ENCODE results near the gene BTD. TPM values are rescaled to one million over a fixed set of nuclear protein-coding genes. Genes with fewer than 3 reads are reported as not detected.

BTD gene
- total RNA-seq, 1 experiment from 2014 or later, result 7.2 TPM

- intact Hi-C loops (cut with micrococcal nuclease), result no loop called here
- ChIA-PET CTCF (interaction anchor here (0.6 kb wide), 1 partner anchor 35 kb away, joined by 5 read pairs; no protein-coding TSS in a partner anchor), POLR2A (no interaction called here)
- Mint-ChIP-seq H3K27me3 (ENCODE audit: insufficient read depth, unreplicated experiment) (no peaks in the 10 kb centered on the region), H3K27ac (ENCODE audit: low read depth, unreplicated experiment) (no peak overlapping the region), H3K4me1 (ENCODE audit: insufficient read depth, unreplicated experiment) (no peaks in the 10 kb centered on the region), H3K9me3 (ENCODE audit: unreplicated experiment) (peaks cover 17% of the 10 kb centered on the region), H3K36me3 (ENCODE audit: insufficient read depth, unreplicated experiment) (peaks cover 78% of the 10 kb centered on the region), H3K4me3 (ENCODE audit: unreplicated experiment) (no peak overlapping the region)
- TF ChIP-seq, protein P1, sequence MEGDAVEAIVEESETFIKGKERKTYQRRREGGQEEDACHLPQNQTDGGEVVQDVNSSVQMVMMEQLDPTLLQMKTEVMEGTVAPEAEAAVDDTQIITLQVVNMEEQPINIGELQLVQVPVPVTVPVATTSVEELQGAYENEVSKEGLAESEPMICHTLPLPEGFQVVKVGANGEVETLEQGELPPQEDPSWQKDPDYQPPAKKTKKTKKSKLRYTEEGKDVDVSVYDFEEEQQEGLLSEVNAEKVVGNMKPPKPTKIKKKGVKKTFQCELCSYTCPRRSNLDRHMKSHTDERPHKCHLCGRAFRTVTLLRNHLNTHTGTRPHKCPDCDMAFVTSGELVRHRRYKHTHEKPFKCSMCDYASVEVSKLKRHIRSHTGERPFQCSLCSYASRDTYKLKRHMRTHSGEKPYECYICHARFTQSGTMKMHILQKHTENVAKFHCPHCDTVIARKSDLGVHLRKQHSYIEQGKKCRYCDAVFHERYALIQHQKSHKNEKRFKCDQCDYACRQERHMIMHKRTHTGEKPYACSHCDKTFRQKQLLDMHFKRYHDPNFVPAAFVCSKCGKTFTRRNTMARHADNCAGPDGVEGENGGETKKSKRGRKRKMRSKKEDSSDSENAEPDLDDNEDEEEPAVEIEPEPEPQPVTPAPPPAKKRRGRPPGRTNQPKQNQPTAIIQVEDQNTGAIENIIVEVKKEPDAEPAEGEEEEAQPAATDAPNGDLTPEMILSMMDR (IDR thresholded peaks at IDR 0.05; ENCODE audit: unreplicated experiment), result no peak
- DNase-seq (ENCODE audit: unreplicated experiment), result no peak
- no TSS peak for BruUV-seq (replicated peaks)
These were observed 64.1 kb downstream of the BTD start for GRCh38 chr3:15665510-15666150.

DNA sequence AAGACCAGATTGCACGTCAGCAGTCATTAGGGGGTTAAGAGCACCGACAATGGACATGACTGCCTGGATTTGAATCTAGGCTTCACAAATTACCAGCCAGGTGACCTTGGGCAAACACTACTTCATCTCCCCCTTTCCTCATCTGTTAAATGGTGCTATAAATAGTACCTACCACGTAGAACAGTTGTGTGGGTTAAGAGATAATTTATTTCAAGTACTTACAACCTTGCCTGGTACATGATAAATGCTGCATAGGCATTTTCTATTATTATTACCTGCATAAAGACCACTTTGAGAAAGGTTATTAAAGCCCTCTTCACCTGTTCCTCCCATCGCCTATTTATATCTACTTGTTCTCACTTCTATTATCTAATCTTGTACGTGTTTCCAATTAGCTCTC, 64.7 kb downstream of the BTD start:
- intact Hi-C loops (cut with micrococcal nuclease), result no loop called here
- CTCF ChIA-PET, result no interaction called here

DNA sequence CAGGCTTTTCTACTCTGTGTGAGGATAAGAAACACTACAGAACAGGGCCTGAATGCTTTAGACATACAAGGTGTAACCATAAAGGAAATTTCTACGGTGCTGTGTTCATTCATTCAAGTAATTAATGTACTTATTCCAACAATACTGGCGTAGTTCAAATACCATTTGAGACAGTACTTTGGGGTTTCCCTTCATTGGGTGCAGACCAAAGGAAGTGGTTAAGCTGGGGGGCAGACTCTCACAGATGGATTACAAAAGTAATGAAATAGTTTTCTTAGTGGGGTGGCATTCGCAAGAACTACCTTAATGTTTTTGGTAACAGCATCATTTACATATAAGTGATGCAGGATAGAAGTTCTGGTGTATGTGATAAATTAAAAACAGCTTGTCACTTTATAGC, 65.9 kb downstream of the BTD start:
- H3K9me3 Mint-ChIP-seq (ENCODE audit: unreplicated experiment), result peaks cover 17% of the 10 kb centered on the region
- BruUV-seq (replicated peaks), result no TSS peak
- intact Hi-C loops (cut with micrococcal nuclease), result no loop called here
- no peak overlapping the region for H3K4me3 Mint-ChIP-seq (ENCODE audit: unreplicated experiment)
- H3K36me3 Mint-ChIP-seq (ENCODE audit: insufficient read depth, unreplicated experiment), result peaks cover 90% of the 10 kb centered on the region
- DNase-seq (ENCODE audit: unreplicated experiment), result no peak
- ChIA-PET POLR2A (interaction anchor here (1.0 to 2.5 kb wide), 2 partner anchors 10 to 32 kb away, joined by 3 to 9 read pairs; no protein-coding TSS in a partner anchor), CTCF (no interaction called here)
- TF ChIP-seq, protein P1 (IDR thresholded peaks at IDR 0.05; ENCODE audit: unreplicated experiment), result no peak
- no peak overlapping the region for H3K27ac Mint-ChIP-seq (ENCODE audit: low read depth, unreplicated experiment)
- no peaks in the 10 kb centered on the region for H3K27me3 Mint-ChIP-seq (ENCODE audit: insufficient read depth, unreplicated experiment)
- H3K4me1 Mint-ChIP-seq (ENCODE audit: insufficient read depth, unreplicated experiment), result no peaks in the 10 kb centered on the region

More for the DNA sequence above, 64.7 kb downstream of the BTD start:
- Mint-ChIP-seq H3K27me3 (ENCODE audit: insufficient read depth, unreplicated experiment) (no peaks in the 10 kb centered on the region), H3K27ac (ENCODE audit: low read depth, unreplicated experiment) (no peak overlapping the region), H3K36me3 (ENCODE audit: insufficient read depth, unreplicated experiment) (peaks cover 84% of the 10 kb centered on the region), H3K4me3 (ENCODE audit: unreplicated experiment) (no peak overlapping the region), H3K9me3 (ENCODE audit: unreplicated experiment) (peaks cover 17% of the 10 kb centered on the region), H3K4me1 (ENCODE audit: insufficient read depth, unreplicated experiment) (no peaks in the 10 kb centered on the region)
- TF ChIP-seq, protein P1 (IDR thresholded peaks at IDR 0.05; ENCODE audit: unreplicated experiment), result no peak
- POLR2A ChIA-PET, result interaction anchor here (1.0 kb wide), 1 partner anchor 9 kb away, joined by 3 read pairs; no protein-coding TSS in a partner anchor
- no peak for DNase-seq (ENCODE audit: unreplicated experiment)
- no TSS peak for BruUV-seq (replicated peaks)

- no peak for DNase-seq (ENCODE audit: unreplicated experiment)
- BruUV-seq (replicated peaks), result no TSS peak
- H3K36me3 Mint-ChIP-seq (ENCODE audit: insufficient read depth, unreplicated experiment), result peaks cover 40% of the 10 kb centered on the region
- TF ChIP-seq, protein P1 (IDR thresholded peaks at IDR 0.05; ENCODE audit: unreplicated experiment), result no peak
- H3K4me1 Mint-ChIP-seq (ENCODE audit: insufficient read depth, unreplicated experiment), result no peaks in the 10 kb centered on the region
- intact Hi-C loops (cut with micrococcal nuclease), result no loop called here
- no peak overlapping the region for H3K4me3 Mint-ChIP-seq (ENCODE audit: unreplicated experiment)
- POLR2A ChIA-PET, result no interaction called here
- CTCF ChIA-PET, result no interaction called here
- H3K27ac Mint-ChIP-seq (ENCODE audit: low read depth, unreplicated experiment), result no peak overlapping the region
- H3K27me3 Mint-ChIP-seq (ENCODE audit: insufficient read depth, unreplicated experiment), result no peaks in the 10 kb centered on the region
- H3K9me3 Mint-ChIP-seq (ENCODE audit: unreplicated experiment), result no peaks in the 10 kb centered on the region
These were observed 72.0 kb downstream of the BTD start for GRCh38 chr3:15673536-15673935.

Data from MCF 10A (cell line).